Liver (tissue), 9 donors: ENCODE results near the gene EDIL3. TPM values are rescaled to one million over a fixed set of nuclear protein-coding genes. Genes with fewer than 3 reads are reported as not detected.

Experiments used
- DNase-seq: peaks from one replicate; pipeline ENCODE4 v3.0.0-alpha.2; 2017; ENCODE audit warnings: low spot score
- H3K27ac ChIP-seq, 2 donors: one replicate each; pipeline ENCODE4 v1.7.0; 2013; ENCODE audit warnings: inconsistent platforms in 2 of 2, low read length in 2 of 2, control low read depth in 1 of 2, low read depth in 1 of 2, mild to moderate bottlenecking in 1 of 2
- H3K27me3 ChIP-seq, 4 donors: one replicate each; pipeline versions ENCODE4 v1.6.1 to v1.7.0; 2013; ENCODE audit warnings: low read length in 3 of 4, inconsistent platforms in 1 of 4, mild to moderate bottlenecking in 1 of 4, moderate library complexity in 1 of 4; ENCODE audit not compliant: control insufficient read depth in 4 of 4, insufficient read depth in 4 of 4
- H3K36me3 ChIP-seq, 4 donors: one replicate each; pipeline versions ENCODE4 v1.6.1 to v1.7.0; 2013; ENCODE audit warnings: low read length in 3 of 4, mild to moderate bottlenecking in 3 of 4, low read depth in 1 of 4, moderate library complexity in 1 of 4; ENCODE audit not compliant: control insufficient read depth in 4 of 4, insufficient read depth in 3 of 4
- H3K4me1 ChIP-seq, 4 donors: one replicate each; pipeline versions ENCODE4 v1.6.1 to v1.7.0; 2013; ENCODE audit warnings: low read length in 3 of 4, mild to moderate bottlenecking in 3 of 4, moderate library complexity in 1 of 4; ENCODE audit not compliant: control insufficient read depth in 4 of 4, insufficient read depth in 4 of 4
- H3K4me3 ChIP-seq, 3 donors: one replicate each; pipeline versions ENCODE4 v1.6.1 to v1.7.0; 2013; ENCODE audit warnings: low read length in 3 of 3, control low read depth in 1 of 3, low read depth in 1 of 3, mild to moderate bottlenecking in 1 of 3
- H3K9ac ChIP-seq, 2 donors: one replicate each; pipeline ENCODE4 v1.7.0; 2013; ENCODE audit warnings: low read length in 2 of 2, mild to moderate bottlenecking in 2 of 2, moderate library complexity in 2 of 2, control low read depth in 1 of 2, low read depth in 1 of 2
- H3K9me3 ChIP-seq, 4 donors: one replicate each; pipeline versions ENCODE4 v1.6.1 to v1.7.0; 2013; ENCODE audit warnings: low read length in 3 of 4; ENCODE audit not compliant: control insufficient read depth in 4 of 4
- EGR1 ChIP-seq, 2 donors: IDR thresholded peaks; 2 replicates each; pipeline ENCODE4 v1.6.1; 2016 to 2018; ENCODE audit warnings: antibody characterized with exemption in 2 of 2, low read depth in 2 of 2
- FOXA2 ChIP-seq: IDR thresholded peaks from 2 replicates; pipeline ENCODE4 v1.6.1; 2016; ENCODE audit warnings: antibody characterized with exemption
- GABPA ChIP-seq, 2 donors: IDR thresholded peaks in 1 of 2; conservative IDR thresholded peaks in 1 of 2; 2 replicates each; pipeline ENCODE4 v1.6.1; 2016; ENCODE audit warnings: antibody characterized with exemption in 2 of 2, mild to moderate bottlenecking in 1 of 2, moderate library complexity in 1 of 2
- HNF4A ChIP-seq, 2 donors: conservative IDR thresholded peaks; 2 replicates each; pipeline ENCODE4 v1.6.1; 2016; ENCODE audit warnings: antibody characterized with exemption in 2 of 2, mild to moderate bottlenecking in 2 of 2
- HNF4G ChIP-seq: IDR thresholded peaks from 2 replicates; pipeline ENCODE4 v1.6.1; 2016; ENCODE audit warnings: antibody characterized with exemption
- NR2F2 ChIP-seq: IDR thresholded peaks from 2 replicates; pipeline ENCODE4 v1.6.1; 2016; ENCODE audit warnings: antibody characterized with exemption
- RAD21 ChIP-seq, 2 donors: IDR thresholded peaks; 2 replicates each; pipeline ENCODE4 v1.6.1; 2016; ENCODE audit warnings: antibody characterized with exemption in 2 of 2, mild to moderate bottlenecking in 2 of 2
- RXRA ChIP-seq, 2 donors: IDR thresholded peaks; 2 replicates each; pipeline ENCODE4 v1.6.1; 2017 to 2018; ENCODE audit warnings: antibody characterized with exemption in 2 of 2, mild to moderate bottlenecking in 1 of 2
- SP1 ChIP-seq: IDR thresholded peaks from 2 replicates; pipeline ENCODE4 v1.6.1; 2018; ENCODE audit warnings: antibody characterized with exemption, mild to moderate bottlenecking
- YY1 ChIP-seq: IDR thresholded peaks from 2 replicates; pipeline ENCODE4 v1.6.1; 2016; ENCODE audit warnings: antibody characterized with exemption, mild to moderate bottlenecking
- WGBS: extraction: QIAGEN DNeasy Blood & Tissue Kit; methylation state at CpG from one replicate; pipeline ENCODE4 v1.1.7; 2013; 5-methylcytosine and 5-hydroxymethylcytosine counted together
- polyA plus RNA-seq, 2 donors: library from polyadenylated mRNA; stranded (reverse) in 1 of 2; unstranded in 1 of 2; fragments of 200-250 nt in 1 of 2; fragments of >200 nt in 1 of 2; fragmentation: Nextera tagmentation in 1 of 2; extraction: Ambion mirVana in 1 of 2; gene quantifications; one replicate each; pipeline versions ENCODE4 v1.2.1 to v1.2.3, GENCODE V29; 2013 to 2015
- total RNA-seq, 2 donors: library from RNA; depleted of rRNA; stranded (reverse); fragments of >200 nt; gene quantifications; one replicate each; pipeline ENCODE4 v1.2.3, GENCODE V29; 2014
- TF ChIP-seq, protein P1 (sequence below): IDR thresholded peaks from 2 replicates; pipeline ENCODE4 v1.6.1; 2016; ENCODE audit warnings: antibody characterized with exemption
- TF ChIP-seq, protein P2 (sequence below): IDR thresholded peaks from 2 replicates; pipeline ENCODE4 v1.6.1; 2016; ENCODE audit warnings: antibody characterized with exemption
- TF ChIP-seq, protein P3 (sequence below): IDR thresholded peaks from 2 replicates; pipeline ENCODE4 v1.6.1; 2016; ENCODE audit warnings: antibody characterized with exemption, mild to moderate bottlenecking
- TF ChIP-seq, protein P4 (sequence below): fragments of 150-350 bp; IDR thresholded peaks from 2 replicates; pipeline ENCODE4 v1.5.1; 2017; ENCODE audit warnings: improper control_type of control experiment, low read depth, low read length; ENCODE audit not compliant: missing input control
- donor health status: healthy.
- donor health status: healthy.
- donor health status: healthy.
- donor health status: healthy.
- donor health status: healthy.

Gene EDIL3
- total and polyA plus RNA-seq, 4 donors, result 0.33 to 12.0 (median 0.76) TPM

DNA sequence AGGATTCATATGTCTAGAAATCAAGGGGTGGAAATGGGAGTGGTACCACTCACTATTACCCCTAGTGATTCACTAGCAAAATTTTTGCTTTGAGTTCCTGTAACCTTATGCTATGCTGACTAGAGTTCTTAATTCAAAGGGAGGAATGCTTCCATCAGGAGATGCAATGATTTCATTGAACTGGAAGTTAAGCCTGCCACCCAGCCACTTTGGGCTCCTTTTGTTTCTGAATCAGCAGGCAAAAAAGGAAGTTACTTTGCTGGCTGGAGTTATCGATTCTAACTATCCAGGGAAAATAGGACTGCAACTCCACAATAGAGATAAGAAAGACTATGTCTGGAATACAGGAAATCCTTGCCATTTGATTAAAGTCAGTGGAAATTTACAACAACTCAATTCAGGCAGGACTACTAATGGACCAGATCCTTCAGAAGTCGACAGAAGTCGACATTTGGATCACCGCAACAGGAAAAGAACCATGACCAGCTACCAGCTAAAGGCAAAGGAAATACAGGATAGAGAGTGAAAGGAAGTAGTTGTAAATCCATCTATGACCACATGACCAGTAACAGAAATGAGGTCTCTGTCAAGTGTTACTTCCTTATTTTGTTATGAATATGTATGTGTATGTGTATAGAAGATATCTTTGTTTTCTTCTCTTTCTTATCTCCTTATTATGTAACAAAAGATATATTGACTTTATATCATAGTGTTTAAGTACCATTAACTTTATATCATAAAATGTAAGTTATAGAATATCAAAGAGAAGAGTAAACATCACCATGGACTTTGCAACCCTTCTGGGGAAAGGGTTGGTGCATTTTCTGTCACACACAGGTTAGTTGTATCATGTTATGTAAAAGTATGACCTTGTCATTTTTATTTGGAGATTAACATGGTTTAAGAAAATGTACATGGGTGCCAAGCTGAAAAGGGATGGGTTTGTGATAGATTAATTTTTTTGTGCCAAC, 465.3 kb downstream of the EDIL3 start (continued):
- TF ChIP-seq, protein P1, sequence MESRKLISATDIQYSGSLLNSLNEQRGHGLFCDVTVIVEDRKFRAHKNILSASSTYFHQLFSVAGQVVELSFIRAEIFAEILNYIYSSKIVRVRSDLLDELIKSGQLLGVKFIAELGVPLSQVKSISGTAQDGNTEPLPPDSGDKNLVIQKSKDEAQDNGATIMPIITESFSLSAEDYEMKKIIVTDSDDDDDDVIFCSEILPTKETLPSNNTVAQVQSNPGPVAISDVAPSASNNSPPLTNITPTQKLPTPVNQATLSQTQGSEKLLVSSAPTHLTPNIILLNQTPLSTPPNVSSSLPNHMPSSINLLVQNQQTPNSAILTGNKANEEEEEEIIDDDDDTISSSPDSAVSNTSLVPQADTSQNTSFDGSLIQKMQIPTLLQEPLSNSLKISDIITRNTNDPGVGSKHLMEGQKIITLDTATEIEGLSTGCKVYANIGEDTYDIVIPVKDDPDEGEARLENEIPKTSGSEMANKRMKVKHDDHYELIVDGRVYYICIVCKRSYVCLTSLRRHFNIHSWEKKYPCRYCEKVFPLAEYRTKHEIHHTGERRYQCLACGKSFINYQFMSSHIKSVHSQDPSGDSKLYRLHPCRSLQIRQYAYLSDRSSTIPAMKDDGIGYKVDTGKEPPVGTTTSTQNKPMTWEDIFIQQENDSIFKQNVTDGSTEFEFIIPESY, result no peak
- TF ChIP-seq, protein P2, sequence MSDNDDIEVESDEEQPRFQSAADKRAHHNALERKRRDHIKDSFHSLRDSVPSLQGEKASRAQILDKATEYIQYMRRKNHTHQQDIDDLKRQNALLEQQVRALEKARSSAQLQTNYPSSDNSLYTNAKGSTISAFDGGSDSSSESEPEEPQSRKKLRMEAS, result no peak

DNA sequence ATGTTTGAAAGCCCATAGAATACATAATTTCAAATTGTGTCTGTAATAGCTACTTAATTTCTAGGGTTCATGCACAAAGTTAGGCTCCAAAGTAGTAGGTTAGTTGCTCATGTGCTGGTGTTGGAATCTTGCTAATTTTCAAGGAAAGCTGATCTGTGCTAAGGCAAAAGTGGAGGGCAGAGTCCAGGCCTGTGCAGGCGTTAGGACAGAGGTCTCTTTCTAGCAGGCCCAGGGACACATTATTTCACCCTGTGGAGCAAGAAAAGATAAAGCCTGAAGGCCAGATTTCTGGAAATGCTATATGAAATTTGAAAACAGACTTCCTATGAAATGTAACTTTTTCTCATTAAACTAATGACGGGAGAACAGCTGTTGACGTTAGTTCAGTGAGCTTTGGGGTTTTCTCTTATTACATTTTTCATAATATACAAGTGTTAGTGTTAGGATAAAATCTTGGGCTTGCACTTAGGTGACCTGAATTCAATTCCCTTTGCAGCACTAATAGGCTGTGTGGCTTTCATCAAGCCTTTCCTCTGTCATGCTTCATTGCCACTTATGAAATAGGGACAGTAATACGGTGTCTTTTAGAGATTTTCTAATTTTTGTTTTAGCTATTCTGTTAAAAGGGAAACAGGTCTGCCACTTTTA, 467.3 kb downstream of the EDIL3 start:
- Histone ChIP-seq H3K9me3 (no peaks in the 10 kb centered on the region), H3K27me3 (no peaks in the 10 kb centered on the region), H3K4me1 (no peaks in the 10 kb centered on the region), H3K27ac (no peak overlapping the region), H3K9ac (no peak overlapping the region), H3K36me3 (no peaks in the 10 kb centered on the region), H3K4me3 (no peak overlapping the region)
- no peak for DNase-seq
- 66% methylated on average over 4 of the region's 4 CpGs for WGBS
- no peak for TF ChIP-seq SP1
- no peak for TF ChIP-seq HNF4G
- no peak for TF ChIP-seq RAD21 (IDR thresholded peaks at IDR 0.05)
- TF ChIP-seq RXRA (IDR thresholded peaks at IDR 0.05), result no peak
- TF ChIP-seq YY1, result no peak
- TF ChIP-seq, protein P3, sequence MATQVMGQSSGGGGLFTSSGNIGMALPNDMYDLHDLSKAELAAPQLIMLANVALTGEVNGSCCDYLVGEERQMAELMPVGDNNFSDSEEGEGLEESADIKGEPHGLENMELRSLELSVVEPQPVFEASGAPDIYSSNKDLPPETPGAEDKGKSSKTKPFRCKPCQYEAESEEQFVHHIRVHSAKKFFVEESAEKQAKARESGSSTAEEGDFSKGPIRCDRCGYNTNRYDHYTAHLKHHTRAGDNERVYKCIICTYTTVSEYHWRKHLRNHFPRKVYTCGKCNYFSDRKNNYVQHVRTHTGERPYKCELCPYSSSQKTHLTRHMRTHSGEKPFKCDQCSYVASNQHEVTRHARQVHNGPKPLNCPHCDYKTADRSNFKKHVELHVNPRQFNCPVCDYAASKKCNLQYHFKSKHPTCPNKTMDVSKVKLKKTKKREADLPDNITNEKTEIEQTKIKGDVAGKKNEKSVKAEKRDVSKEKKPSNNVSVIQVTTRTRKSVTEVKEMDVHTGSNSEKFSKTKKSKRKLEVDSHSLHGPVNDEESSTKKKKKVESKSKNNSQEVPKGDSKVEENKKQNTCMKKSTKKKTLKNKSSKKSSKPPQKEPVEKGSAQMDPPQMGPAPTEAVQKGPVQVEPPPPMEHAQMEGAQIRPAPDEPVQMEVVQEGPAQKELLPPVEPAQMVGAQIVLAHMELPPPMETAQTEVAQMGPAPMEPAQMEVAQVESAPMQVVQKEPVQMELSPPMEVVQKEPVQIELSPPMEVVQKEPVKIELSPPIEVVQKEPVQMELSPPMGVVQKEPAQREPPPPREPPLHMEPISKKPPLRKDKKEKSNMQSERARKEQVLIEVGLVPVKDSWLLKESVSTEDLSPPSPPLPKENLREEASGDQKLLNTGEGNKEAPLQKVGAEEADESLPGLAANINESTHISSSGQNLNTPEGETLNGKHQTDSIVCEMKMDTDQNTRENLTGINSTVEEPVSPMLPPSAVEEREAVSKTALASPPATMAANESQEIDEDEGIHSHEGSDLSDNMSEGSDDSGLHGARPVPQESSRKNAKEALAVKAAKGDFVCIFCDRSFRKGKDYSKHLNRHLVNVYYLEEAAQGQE, result no peak
- TF ChIP-seq GABPA (IDR thresholded peaks at IDR 0.05 in 1 of 2, conservative IDR thresholded peaks at IDR 0.05 in 1 of 2), result no peak
- no peak for TF ChIP-seq HNF4A (conservative IDR thresholded peaks at IDR 0.05)

DNA sequence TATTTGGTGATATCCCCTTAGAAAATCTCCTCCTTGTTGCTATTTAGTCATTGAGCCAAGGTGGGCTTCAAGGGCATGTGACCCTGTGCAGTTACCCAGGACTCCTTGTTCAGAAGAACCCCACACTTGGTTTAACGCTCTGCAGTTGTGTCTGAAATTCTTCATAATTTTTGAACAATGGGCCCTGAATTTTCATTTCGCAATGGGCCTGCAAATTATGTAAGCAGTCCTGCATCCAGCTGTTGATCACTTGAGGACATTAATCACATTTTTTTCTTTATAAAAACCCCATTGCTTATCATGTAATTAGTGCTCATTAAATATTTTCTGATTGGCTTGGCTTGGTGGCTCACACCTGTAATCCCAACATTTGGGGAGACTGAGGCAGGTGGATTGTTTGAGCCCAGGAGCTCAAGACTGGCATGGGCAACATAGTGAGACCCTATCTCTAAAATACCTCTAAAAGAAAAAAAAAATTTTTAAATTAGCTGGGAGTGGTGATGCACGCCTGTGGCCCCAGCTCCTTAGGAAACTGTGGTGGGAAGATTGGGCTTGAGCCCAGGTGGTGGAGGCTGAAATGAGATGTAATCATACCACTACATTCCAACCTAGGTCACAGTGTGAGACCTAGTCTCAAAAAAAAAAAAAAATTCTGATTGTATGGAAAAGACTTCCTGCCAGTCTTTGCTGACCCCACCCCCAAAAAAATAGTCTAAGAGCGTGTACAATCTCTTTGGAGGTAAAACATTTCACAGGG, 469.8 kb downstream of the EDIL3 start:
- no peak overlapping the region for H3K4me3 ChIP-seq
- DNase-seq, result no peak
- 93% methylated on average over 4 of the region's 4 CpGs for WGBS
- TF ChIP-seq EGR1 (IDR thresholded peaks at IDR 0.05; ENCODE audit: low read depth in 2 of 2), result no peak
- TF ChIP-seq, protein P2, result no peak
- TF ChIP-seq, protein P3, result no peak
- no peak for TF ChIP-seq RAD21 (IDR thresholded peaks at IDR 0.05)
- TF ChIP-seq, protein P4, sequence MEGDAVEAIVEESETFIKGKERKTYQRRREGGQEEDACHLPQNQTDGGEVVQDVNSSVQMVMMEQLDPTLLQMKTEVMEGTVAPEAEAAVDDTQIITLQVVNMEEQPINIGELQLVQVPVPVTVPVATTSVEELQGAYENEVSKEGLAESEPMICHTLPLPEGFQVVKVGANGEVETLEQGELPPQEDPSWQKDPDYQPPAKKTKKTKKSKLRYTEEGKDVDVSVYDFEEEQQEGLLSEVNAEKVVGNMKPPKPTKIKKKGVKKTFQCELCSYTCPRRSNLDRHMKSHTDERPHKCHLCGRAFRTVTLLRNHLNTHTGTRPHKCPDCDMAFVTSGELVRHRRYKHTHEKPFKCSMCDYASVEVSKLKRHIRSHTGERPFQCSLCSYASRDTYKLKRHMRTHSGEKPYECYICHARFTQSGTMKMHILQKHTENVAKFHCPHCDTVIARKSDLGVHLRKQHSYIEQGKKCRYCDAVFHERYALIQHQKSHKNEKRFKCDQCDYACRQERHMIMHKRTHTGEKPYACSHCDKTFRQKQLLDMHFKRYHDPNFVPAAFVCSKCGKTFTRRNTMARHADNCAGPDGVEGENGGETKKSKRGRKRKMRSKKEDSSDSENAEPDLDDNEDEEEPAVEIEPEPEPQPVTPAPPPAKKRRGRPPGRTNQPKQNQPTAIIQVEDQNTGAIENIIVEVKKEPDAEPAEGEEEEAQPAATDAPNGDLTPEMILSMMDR, result no peak
- TF ChIP-seq YY1, result no peak
- TF ChIP-seq FOXA2, result no peak
- no peak for TF ChIP-seq NR2F2
- no peak for TF ChIP-seq HNF4A (conservative IDR thresholded peaks at IDR 0.05)

More for the DNA sequence above, 469.8 kb downstream of the EDIL3 start:
- H3K4me1 ChIP-seq, result no peaks in the 10 kb centered on the region
- no peaks in the 10 kb centered on the region for H3K36me3 ChIP-seq
- no peaks in the 10 kb centered on the region for H3K27me3 ChIP-seq
- H3K9me3 ChIP-seq, result no peaks in the 10 kb centered on the region
- H3K9ac ChIP-seq, result no peak overlapping the region
- H3K27ac ChIP-seq, result no peak overlapping the region
